GM12875 (cell line): ENCODE measurements around the gene TARBP2.

Source experiments
- H3K4me3 ChIP-seq: one replicate; pipeline ENCODE4 v1.5.1; 2011; ENCODE audit warnings: low read depth, low read length, control low read depth
- CTCF ChIP-seq: IDR thresholded peaks from 2 replicates; pipeline ENCODE4 v1.5.1; 2011; ENCODE audit warnings: low read depth, mild to moderate bottlenecking, control low read depth, inconsistent platforms, low read length, moderate library complexity, borderline replicate concordance; ENCODE audit not compliant: insufficient read depth

TARBP2 gene

GRCh38 chr12:53481939-53482586, 19.0 kb upstream of the TARBP2 start:
- no peak overlapping the region for H3K4me3 ChIP-seq
- TF ChIP-seq CTCF, result peak; percentile 29; the same call in 1 of the 2 replicates

GRCh38 chr12:53482626-53483168, 18.4 kb upstream of the TARBP2 start:
- no peak overlapping the region for H3K4me3 ChIP-seq

GRCh38 chr12:53483225-53483978, 17.7 kb upstream of the TARBP2 start:
- TF ChIP-seq CTCF, result no peak
- no peak overlapping the region for H3K4me3 ChIP-seq

More at GRCh38 chr12:53482626-53483168, 18.4 kb upstream of the TARBP2 start:
- no peak for TF ChIP-seq CTCF

GRCh38 chr12:53483979-53484377, 17.1 kb upstream of the TARBP2 start:
- no peak overlapping the region for H3K4me3 ChIP-seq
- no peak for TF ChIP-seq CTCF

- TF ChIP-seq CTCF, result no peak
- H3K4me3 ChIP-seq, result no peak overlapping the region
Observed at GRCh38 chr12:53484686-53485575, 16.2 kb upstream of the TARBP2 start.

- H3K4me3 ChIP-seq, result no peak overlapping the region
Observed at GRCh38 chr12:53485955-53486735, 14.9 kb upstream of the TARBP2 start.

More at GRCh38 chr12:53485955-53486735, 14.9 kb upstream of the TARBP2 start:
- TF ChIP-seq CTCF, result no peak
